HG03469 (cell line): ENCODE measurements around the gene PIKFYVE.
"Not testable (repeated sequence)": the region's sequence is repeated elsewhere in the genome, so short reads cannot be mapped to it uniquely, and the experiment has no call there.

Experiments
- ATAC-seq: cut with Tn5 transposase; IDR thresholded peaks from one replicate; pipeline ENCODE4 v1.9.1; 2021; ENCODE audit warnings: mild to moderate bottlenecking, moderate library complexity, moderate number of reproducible peaks; ENCODE audit not compliant: unreplicated experiment

Gene PIKFYVE

GRCh38 chr2:208300847-208301618 is 35.0 kb downstream of the PIKFYVE start:
- ATAC-seq: no peak

DNA sequence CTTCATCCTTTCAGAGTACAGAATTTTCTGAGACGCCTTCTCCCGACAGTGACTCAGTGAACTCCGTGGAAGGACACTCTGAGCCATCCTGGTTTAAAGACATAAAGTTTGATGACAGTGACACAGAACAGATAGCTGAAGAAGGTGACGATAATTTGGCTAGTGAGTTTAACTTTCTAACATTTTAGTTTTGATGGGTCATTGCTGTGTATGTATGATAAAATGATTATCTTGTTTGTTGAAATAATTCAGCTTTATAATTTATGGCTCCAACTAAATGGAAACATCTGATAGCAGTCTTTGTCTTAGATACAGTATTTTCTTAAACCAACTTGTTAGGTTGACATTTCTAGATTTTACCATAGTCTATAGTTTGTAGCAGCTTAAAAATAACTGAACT is 38.1 kb downstream of the PIKFYVE start:
- ATAC-seq: no peak

DNA sequence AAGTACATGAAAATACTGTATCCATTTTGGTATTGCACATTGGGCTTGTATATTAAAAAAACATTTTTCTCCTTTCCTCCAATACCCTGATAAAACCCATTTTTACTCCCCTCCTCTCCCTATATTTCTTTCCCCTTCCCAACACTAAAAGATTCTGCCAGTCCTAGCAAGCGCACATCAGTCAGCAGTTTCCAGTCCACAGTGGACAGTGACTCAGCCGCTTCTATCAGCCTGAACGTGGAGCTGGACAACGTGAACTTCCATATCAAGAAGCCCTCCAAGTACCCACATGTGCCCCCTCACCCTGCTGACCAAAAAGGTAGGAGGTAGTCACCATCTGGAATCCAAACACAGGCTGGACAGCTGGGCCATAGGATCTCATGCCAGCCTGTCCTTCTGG is 38.6 kb downstream of the PIKFYVE start:
- no peak for ATAC-seq

GRCh38 chr2:208306291-208306690 is 40.2 kb downstream of the PIKFYVE start:
- no peak for ATAC-seq

DNA sequence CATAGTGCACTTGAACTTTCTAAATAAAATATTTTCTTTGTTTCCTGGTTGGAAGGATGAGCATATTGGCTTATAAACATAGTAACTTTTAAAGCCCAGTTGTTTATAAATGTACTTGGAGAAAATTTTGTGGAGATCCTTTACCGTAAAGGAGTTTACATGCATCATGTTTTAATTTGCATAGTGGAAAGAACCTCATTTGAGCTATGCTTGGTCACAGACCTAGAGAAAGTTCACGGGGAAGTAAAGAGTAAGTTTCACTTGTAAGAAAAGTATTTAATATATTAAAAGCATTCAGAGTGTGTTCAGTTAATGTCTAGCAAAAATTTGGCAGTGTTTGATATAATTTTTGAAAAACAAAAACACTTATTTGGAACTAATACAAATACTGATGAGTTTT is 45.3 kb downstream of the PIKFYVE start:
- peak; percentile 39 for ATAC-seq

DNA sequence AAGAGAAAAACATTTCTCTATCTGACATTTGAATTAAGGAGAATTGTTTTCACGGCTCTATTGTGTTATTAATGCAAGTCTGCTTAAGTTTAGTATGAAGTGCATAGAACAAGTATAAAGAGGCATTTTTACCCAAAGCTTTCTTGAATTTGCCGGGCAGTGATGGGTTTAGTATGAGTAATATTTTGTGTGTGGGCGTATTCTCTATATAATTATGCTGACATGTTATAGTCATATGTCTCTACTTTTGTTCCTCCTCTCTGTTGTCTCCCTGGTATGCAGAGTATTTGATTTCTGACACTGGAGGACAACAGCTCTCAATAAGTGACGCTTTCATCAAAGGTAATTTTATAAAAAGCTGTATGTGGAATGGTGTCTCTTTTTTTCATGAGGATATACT is 45.9 kb downstream of the PIKFYVE start:
- ATAC-seq: peak; percentile 49

DNA sequence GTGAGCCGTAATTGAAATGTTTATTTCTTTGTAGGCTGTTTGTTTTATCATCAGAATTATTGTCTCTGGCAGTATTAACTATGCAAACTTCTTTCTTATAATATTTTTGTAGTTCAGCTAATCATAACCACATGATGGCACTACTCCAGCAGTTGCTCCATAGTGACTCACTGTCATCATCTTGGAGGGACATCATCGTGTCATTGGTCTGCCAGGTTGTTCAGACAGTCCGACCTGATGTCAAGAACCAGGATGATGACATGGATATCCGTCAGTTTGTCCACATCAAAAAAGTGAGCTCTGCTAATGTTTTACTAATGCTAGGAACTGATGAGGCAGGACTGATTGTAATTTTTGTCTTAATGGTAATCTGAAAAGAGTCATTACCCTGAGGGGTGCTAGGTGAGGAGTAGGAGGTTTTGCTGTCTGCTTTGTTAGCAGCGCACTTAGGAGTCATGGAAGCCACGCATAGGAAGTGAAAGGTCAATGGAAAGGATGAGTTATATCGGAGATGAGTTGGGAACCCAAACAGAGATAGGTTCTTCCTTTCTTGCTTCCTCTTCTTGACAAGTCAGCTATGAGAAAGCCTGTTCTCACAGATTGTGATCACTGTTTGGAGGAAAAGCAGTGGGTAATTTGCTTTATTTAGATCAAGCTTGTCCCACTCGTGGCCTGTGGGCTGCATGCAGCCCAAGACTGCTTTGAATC is 49.2 kb downstream of the PIKFYVE start:
- ATAC-seq: peak; percentile 60

DNA sequence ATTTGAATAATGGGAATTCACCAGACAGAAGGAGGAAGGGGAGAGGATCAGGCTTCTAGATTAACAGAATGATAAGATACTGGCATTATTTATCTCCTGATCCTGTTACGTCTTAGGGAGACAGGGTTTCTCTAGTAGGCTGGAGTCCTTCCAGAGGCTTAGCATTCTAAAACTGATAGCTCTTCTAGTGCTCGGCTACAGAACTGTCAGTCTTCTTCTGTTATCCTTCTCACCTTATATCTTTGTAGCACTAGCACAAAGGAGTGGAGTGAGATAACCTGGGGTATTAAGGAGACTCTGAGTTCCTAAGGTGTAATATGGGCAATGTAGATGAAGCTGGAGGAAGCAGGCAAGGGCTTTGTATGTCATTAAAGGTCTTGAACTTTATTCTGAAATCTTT is 52.1 kb downstream of the PIKFYVE start:
- no peak for ATAC-seq

- peak; percentile 25 for ATAC-seq
These were observed 53.3 kb downstream of the PIKFYVE start for GRCh38 chr2:208319391-208319790.

DNA sequence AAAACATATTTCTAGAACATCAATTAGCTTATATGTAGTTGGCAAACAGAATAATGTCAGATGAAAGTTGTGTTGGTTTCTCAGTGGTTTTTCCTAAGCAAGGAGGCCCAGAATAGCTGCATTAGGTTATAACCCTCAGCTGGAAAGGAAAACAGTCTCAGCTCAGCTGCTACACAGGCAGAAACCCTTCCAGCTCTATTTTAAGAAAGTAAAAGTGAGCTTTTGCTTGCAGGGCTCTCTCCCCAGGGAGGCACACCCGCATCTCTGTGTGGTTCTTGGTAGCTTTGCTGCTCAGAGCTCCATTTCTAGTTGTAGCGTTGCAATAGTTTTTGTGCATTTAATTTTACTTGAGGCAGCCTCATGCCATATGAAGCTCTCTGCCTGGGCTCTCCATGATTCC is 54.6 kb downstream of the PIKFYVE start:
- ATAC-seq: peak; percentile 86

DNA sequence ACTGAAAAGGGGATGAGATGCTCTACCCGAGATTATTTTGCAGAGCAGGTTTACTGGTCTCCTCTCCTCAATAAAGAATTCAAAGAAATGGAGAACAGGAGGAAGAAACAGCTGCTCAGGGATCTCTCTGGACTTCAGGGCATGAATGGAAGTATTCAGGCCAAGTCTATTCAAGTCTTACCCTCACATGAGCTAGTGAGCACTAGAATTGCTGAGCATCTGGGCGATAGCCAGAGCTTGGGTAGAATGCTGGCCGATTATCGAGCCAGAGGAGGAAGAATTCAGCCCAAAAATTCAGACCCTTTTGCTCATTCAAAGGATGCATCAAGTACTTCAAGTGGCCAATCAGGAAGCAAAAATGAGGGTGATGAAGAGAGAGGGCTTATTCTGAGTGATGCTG is 60.0 kb downstream of the PIKFYVE start:
- ATAC-seq: no peak

GRCh38 chr2:208329485-208329884 is 63.4 kb downstream of the PIKFYVE start:
- ATAC-seq: no peak

- ATAC-seq: no peak
These were observed 68.2 kb downstream of the PIKFYVE start for GRCh38 chr2:208334230-208334629.

DNA sequence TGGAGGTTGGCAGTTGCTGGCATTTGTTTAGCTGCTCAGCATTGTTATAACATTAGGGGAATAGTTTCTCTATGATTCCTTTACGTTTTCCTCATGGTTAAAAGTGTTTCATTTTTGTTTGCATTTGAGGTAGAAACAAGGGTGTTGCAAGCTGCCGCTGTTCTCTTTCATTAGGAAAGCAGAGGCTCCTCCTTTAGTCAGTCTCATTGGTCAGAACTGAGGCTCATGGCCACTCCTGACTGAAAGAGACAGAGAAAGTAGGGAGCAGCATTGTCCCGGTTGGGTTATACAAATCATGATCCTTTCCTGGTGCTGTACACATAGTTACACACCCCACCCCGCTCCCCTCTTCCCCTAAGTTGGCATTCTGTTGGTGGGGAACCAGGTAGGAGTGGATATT is 80.7 kb downstream of the PIKFYVE start:
- no peak for ATAC-seq

DNA sequence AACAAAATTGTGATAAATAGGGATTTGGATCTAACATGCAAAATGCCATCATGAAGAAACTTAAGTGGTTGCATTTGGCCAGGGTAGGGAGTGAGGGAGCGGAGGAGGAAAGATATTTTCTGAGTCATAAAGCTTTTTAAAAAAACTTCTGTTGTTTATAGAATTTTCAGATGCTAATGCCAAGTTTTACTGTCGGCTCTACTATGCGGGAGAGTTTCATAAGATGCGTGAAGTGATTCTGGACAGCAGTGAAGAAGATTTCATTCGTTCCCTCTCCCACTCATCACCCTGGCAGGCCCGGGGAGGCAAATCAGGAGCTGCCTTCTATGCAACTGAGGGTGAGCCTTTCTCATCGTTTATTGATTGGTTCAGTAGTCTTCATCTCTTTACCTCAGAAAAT is 84.6 kb downstream of the PIKFYVE start:
- no peak for ATAC-seq

DNA sequence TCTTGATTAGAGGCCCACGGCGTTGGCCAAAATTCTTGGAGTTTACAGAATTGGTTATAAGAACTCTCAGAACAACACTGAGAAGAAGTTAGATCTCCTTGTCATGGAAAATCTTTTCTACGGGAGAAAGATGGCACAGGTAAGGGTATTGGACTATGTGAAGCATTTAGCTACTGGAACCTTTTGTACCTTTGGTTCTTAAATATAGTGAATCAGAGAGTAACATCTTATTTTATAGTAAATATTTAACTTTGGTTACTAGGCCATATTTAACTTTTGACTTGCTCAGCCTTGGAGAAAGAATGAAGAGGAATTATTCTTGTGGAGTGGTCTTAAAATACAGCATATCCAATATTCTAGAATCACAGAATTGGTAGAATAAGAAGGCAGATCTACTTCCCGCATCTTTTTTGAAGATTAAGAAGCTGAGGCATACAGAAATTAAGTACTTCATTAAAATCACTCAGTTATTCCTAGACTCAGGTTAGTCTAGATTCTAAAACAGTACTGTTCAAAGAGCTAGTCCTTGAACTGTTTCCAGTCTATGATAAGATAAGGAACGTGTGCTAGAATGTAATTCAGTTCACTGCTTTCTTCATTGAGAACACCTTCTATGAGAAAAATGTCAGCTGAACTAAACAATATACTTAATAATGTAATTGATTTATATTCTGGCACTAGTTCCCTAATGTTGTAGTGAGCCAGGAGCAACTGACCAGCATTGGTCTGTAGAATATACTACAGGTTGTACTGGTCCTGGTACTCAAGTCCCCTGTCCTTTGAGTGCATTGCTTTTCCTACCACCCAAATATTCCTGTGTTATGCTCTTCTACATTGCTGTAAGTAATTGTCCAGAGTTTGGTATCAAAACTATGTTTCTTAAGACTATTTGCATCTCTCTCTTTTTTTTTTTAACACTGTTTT is 86.9 kb downstream of the PIKFYVE start:
- no peak for ATAC-seq

DNA sequence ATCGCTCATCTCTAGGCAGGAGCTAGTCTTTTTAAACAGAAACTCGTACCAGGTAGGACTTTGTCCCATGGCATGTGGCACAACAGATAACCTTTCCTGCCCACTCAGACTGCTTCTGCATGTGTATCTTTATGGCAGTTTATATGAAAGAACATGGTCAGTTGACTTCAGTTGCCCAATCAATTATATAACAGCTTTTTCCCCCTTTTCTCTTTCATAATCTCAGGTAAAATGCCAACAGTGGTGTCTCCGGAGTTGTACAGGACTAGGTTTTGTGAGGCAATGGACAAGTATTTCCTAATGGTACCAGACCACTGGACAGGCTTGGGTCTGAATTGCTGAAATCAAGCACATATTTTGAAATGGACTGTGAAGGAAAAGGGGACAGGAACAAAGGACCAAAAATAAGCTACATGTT is 88.9 kb downstream of the PIKFYVE start:
- no peak for ATAC-seq

- not testable (repeated sequence) for ATAC-seq
These were observed 90.4 kb downstream of the PIKFYVE start for GRCh38 chr2:208356420-208356819.

- no peak for ATAC-seq
These were observed 91.0 kb downstream of the PIKFYVE start for GRCh38 chr2:208356846-208357574.

GRCh38 chr2:208358758-208359631 is 92.9 kb downstream of the PIKFYVE start:
- ATAC-seq: no peak
